Caco-2 (cell line): ENCODE data around the gene WNT7A. TPM values are rescaled to one million over a fixed set of nuclear protein-coding genes. Genes with fewer than 3 reads are reported as not detected.

Experiments
- BruUV-seq: library from RNA; stranded (reverse); fragments of 400-500 nt; replicated peaks from 2 replicates; lab custom pipeline; 2021; lab: Mats Ljungman, UMichigan
- CTCF ChIA-PET: fragments of 300-600 bp; sonication (Branson Sonifier 250); formaldehyde crosslinking; loops from one replicate; lab custom pipeline; 2022; ENCODE audit warnings: antibody characterized with exemption; lab: Charles Lee
- POLR2A ChIA-PET: fragments of 300-600 bp; sonication (Branson Sonifier 250); formaldehyde crosslinking; loops from one replicate; lab custom pipeline; 2022; ENCODE audit warnings: antibody characterized with exemption; lab: Charles Lee
- DNase-seq, 2 experiments: peaks; one replicate each; pipeline versions ENCODE4 v3.0.0 to v3.0.0-alpha.2; 2020 to 2022
- H3K27me3 ChIP-seq: replicated peaks from 2 replicates; pipeline ENCODE4 v1.6.0; 2011; ENCODE audit warnings: low read length; ENCODE audit not compliant: control insufficient read depth, insufficient read depth
- H3K36me3 ChIP-seq: 2 replicates; pipeline ENCODE4 v1.5.1; 2011; ENCODE audit warnings: low read length; ENCODE audit not compliant: control insufficient read depth, insufficient read depth
- H3K4me1 ChIP-seq: fragments of 250-450 bp; sonication (Bioruptor Pico); 2 replicates; pipeline ENCODE4 v1.5.1; 2020; ENCODE audit warnings: mild to moderate bottlenecking
- H3K4me3 ChIP-seq: 2 replicates; pipeline ENCODE4 v1.5.1; 2011; ENCODE audit warnings: low read depth, mild to moderate bottlenecking, control low read depth, low read length
- H3K9me3 ChIP-seq: fragments of 250-450 bp; sonication (Bioruptor Pico); 2 replicates; pipeline ENCODE4 v1.5.1; 2020; ENCODE audit warnings: mild to moderate bottlenecking, moderate library complexity
- H3K27ac Mint-ChIP-seq: one replicate; pipeline ENCODE4 v1.8.0; 2022; ENCODE audit warnings: mixed read lengths; ENCODE audit not compliant: unreplicated experiment
- H3K27me3 Mint-ChIP-seq: one replicate; pipeline ENCODE4 v1.8.0; 2022; ENCODE audit warnings: mixed read lengths; ENCODE audit not compliant: insufficient read depth, unreplicated experiment
- H3K36me3 Mint-ChIP-seq: one replicate; pipeline ENCODE4 v1.8.0; 2022; ENCODE audit warnings: mild to moderate bottlenecking, mixed read lengths; ENCODE audit not compliant: insufficient read depth, unreplicated experiment
- H3K4me1 Mint-ChIP-seq: one replicate; pipeline ENCODE4 v1.8.0; 2022; ENCODE audit warnings: low read depth, mixed read lengths; ENCODE audit not compliant: unreplicated experiment
- H3K4me3 Mint-ChIP-seq: one replicate; pipeline ENCODE4 v1.8.0; 2022; ENCODE audit warnings: mild to moderate bottlenecking, moderate library complexity, mixed read lengths; ENCODE audit not compliant: unreplicated experiment
- H3K9me3 Mint-ChIP-seq: one replicate; pipeline ENCODE4 v1.8.0; 2022; ENCODE audit warnings: mixed read lengths; ENCODE audit not compliant: unreplicated experiment
- intact Hi-C: fragments of 100-400 bp; cut with micrococcal nuclease; formaldehyde crosslinking; loops from one replicate; pipeline ENCODE4 v1.10.0; 2022; ENCODE audit not compliant: unreplicated experiment
- total RNA-seq: library from RNA; stranded (reverse); gene quantifications from 2 replicates; pipeline ENCODE4 v1.2.3, GENCODE V29; 2022
- TF ChIP-seq, protein P1 (sequence below), 2 experiments: fragments of 200-600 bp in 1 of 2; IDR thresholded peaks; 1 replicate in 1 of 2; 2 replicates in 1 of 2; pipeline versions ENCODE4 v1.5.1 to v1.8.0; 2011 to 2022; ENCODE audit warnings: antibody characterized with exemption in 1 of 2, control low read depth in 1 of 2, inconsistent platforms in 1 of 2, low read depth in 1 of 2, low read length in 1 of 2, mild to moderate bottlenecking in 1 of 2, moderate library complexity in 1 of 2; ENCODE audit not compliant: insufficient read depth in 1 of 2, severe bottlenecking in 1 of 2, unreplicated experiment in 1 of 2

The WNT7A gene
- total RNA-seq, 1 experiment from 2014 or later: 1.1 TPM

DNA sequence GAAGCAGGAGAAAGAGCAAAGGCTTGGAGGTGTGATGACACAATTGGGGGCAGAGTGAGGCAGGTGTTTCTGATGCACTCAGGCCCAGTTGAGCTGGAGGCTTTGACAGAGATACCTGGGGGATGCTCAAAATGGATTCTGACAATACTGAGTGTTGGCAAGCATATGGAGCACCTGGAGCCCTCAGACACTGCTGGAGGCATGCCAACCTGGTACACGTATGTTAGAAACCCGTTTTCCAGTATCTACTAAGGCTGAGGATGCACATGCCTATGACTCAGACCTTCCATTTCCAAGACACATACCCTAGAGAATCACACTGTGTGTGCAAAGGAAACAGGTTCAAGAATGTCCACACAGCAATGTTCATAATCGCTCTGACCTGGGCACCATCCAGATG lies 58.7 kb downstream of the WNT7A start:
- H3K4me1 Mint-ChIP-seq: peaks cover 8% of the 10 kb centered on the region
- H3K27me3 Mint-ChIP-seq: peaks cover 9% of the 10 kb centered on the region
- Histone ChIP-seq H3K4me3 (no peak overlapping the region), H3K27me3 (no peaks in the 10 kb centered on the region), H3K36me3 (no peaks in the 10 kb centered on the region), H3K4me1 (0 out of 2 replicates have a peak, but pooled peaks cover 6% of the 10 kb centered on the region), H3K9me3 (peaks cover 2% of the 10 kb centered on the region)
- peaks cover 13% of the 10 kb centered on the region for H3K9me3 Mint-ChIP-seq
- no peak for DNase-seq
- TF ChIP-seq, protein P1, sequence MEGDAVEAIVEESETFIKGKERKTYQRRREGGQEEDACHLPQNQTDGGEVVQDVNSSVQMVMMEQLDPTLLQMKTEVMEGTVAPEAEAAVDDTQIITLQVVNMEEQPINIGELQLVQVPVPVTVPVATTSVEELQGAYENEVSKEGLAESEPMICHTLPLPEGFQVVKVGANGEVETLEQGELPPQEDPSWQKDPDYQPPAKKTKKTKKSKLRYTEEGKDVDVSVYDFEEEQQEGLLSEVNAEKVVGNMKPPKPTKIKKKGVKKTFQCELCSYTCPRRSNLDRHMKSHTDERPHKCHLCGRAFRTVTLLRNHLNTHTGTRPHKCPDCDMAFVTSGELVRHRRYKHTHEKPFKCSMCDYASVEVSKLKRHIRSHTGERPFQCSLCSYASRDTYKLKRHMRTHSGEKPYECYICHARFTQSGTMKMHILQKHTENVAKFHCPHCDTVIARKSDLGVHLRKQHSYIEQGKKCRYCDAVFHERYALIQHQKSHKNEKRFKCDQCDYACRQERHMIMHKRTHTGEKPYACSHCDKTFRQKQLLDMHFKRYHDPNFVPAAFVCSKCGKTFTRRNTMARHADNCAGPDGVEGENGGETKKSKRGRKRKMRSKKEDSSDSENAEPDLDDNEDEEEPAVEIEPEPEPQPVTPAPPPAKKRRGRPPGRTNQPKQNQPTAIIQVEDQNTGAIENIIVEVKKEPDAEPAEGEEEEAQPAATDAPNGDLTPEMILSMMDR (IDR thresholded peaks at IDR 0.05; ENCODE audit: insufficient read depth in 1 of 2, low read depth in 1 of 2, low read length in 1 of 2, severe bottlenecking in 1 of 2, unreplicated experiment in 1 of 2): no peak
- peaks cover 18% of the 10 kb centered on the region for H3K36me3 Mint-ChIP-seq
- no peak overlapping the region for H3K27ac Mint-ChIP-seq
- intact Hi-C loops: no loop called here
- POLR2A ChIA-PET: no interaction called here
- BruUV-seq: no TSS peak
- H3K4me3 Mint-ChIP-seq: no peak overlapping the region
- CTCF ChIA-PET: no interaction called here

DNA sequence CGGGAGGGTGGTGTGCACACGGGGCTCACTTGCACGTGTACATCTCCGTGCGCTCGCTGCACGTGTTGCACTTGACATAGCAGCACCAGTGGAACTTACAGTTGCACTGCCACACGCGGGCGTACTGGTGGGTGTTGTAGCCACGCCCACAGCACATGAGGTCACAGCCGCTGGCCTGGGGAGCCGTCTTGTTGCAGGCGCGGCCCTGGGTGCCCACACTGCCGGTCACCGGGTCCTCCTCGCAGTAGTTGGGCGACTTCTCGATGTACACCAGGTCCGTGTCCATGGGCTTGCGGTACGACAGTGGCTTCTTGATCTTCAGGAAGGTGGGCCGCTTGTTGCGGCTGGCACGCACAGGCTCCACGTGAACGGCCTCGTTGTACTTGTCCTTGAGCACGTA lies 61.0 kb downstream of the WNT7A start:
- Mint-ChIP-seq H3K9me3 (peaks cover 23% of the 10 kb centered on the region), H3K4me1 (no peaks in the 10 kb centered on the region), H3K36me3 (peaks cover 11% of the 10 kb centered on the region), H3K27me3 (peaks cover 9% of the 10 kb centered on the region), H3K4me3 (no peak overlapping the region), H3K27ac (no peak overlapping the region)
- intact Hi-C loops: no loop called here
- Histone ChIP-seq H3K36me3 (no peaks in the 10 kb centered on the region), H3K4me1 (no peaks in the 10 kb centered on the region), H3K9me3 (peaks cover 22% of the 10 kb centered on the region), H3K4me3 (no peak overlapping the region), H3K27me3 (no peaks in the 10 kb centered on the region)
- DNase-seq: no peak
- no TSS peak for BruUV-seq
- TF ChIP-seq, protein P1 (IDR thresholded peaks at IDR 0.05; ENCODE audit: insufficient read depth in 1 of 2, low read depth in 1 of 2, low read length in 1 of 2, severe bottlenecking in 1 of 2, unreplicated experiment in 1 of 2): no peak
- ChIA-PET POLR2A (no interaction called here), CTCF (no interaction called here)

DNA sequence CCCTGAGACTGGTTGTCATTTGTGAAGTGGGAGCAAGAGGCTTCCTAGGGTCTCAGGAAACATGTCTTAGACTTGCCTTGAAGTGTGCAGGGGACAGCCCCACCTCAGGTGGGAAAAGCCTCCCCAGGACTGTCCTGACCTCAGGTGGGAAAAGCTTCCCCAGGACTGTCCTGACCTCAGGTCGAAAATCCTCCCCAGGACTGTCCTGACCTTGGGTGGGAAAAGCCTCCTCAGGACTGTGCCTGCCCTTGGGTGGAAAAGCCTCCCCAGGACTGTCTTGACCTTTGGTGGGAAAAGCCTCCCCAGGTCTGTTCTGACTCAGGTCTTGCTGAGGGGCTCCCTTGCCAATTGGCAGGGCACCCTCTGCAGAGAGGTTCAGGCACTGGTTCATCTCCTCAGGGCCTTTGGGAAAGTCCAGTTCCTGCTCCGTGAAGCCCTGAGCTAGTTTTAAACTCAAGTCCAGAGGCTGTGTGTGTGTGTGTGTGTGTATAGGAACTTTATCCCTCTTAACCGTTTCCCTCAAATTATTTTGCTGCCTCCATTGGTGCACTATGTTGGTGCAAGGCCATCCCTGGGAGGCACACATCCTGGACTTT lies 64.7 kb downstream of the WNT7A start:
- Mint-ChIP-seq H3K9me3 (peaks cover 28% of the 10 kb centered on the region), H3K4me3 (no peak overlapping the region), H3K36me3 (peaks cover 11% of the 10 kb centered on the region), H3K4me1 (no peaks in the 10 kb centered on the region), H3K27ac (no peak overlapping the region), H3K27me3 (peaks cover 7% of the 10 kb centered on the region)
- H3K9me3 ChIP-seq: peaks cover 22% of the 10 kb centered on the region
- TF ChIP-seq, protein P1 (IDR thresholded peaks at IDR 0.05; ENCODE audit: insufficient read depth in 1 of 2, low read depth in 1 of 2, low read length in 1 of 2, severe bottlenecking in 1 of 2, unreplicated experiment in 1 of 2): no peak
- H3K36me3 ChIP-seq: no peaks in the 10 kb centered on the region
- no peaks in the 10 kb centered on the region for H3K27me3 ChIP-seq
- no TSS peak for BruUV-seq
- H3K4me1 ChIP-seq: no peaks in the 10 kb centered on the region
- no peak overlapping the region for H3K4me3 ChIP-seq
- ChIA-PET CTCF (no interaction called here), POLR2A (no interaction called here)
- intact Hi-C loops: no loop called here
- DNase-seq: no peak
